GM19468 (cell line): ENCODE measurements around the gene PGLYRP3.
"Not testable (repeated sequence)": the region's sequence is repeated elsewhere in the genome, so short reads cannot be mapped to it uniquely, and the experiment has no call there.

Source experiments
- ATAC-seq: cut with Tn5 transposase; IDR thresholded peaks from one replicate; pipeline ENCODE4 v1.9.1; 2021; ENCODE audit warnings: mild to moderate bottlenecking, moderate library complexity, moderate number of reproducible peaks; ENCODE audit not compliant: unreplicated experiment; ENCODE audit errors: extremely low read depth

Gene PGLYRP3

GRCh38 chr1:153349363-153350320 is 36.9 kb upstream of the PGLYRP3 start:
- ATAC-seq, result no peak

GRCh38 chr1:153348511-153349362 is 36.0 kb upstream of the PGLYRP3 start, which contains the start of gene PGLYRP4:
Gene PGLYRP4, minus strand, starts transcription at chr1:153348841. Its CDS starts 909 bp downstream, at chr1:153347932.
- ATAC-seq, result no peak

DNA sequence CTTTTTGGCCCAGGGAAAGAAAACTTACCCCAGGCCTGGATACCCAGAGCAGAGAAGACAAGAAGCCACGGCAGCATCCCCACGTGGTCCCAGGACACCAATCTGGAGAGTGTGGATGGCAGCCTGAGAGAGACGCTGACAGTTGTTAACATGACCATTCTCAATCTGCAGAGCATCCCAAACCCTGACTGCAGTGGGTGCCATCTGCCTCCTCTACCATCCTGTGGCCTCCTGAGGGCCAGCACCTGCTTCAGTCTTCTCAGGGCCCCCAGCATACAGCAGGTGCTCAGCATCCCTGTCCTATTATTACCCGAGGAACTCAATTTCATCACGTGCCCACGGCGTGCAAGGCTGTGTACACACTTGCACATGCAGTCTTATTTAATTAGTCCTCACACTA is 35.1 kb upstream of the PGLYRP3 start:
- no peak for ATAC-seq

GRCh38 chr1:153347049-153347448 is 34.3 kb upstream of the PGLYRP3 start:
- ATAC-seq, result not testable (repeated sequence)

- ATAC-seq, result no peak
Observed at GRCh38 chr1:153346077-153346723, 33.4 kb upstream of the PGLYRP3 start.

DNA sequence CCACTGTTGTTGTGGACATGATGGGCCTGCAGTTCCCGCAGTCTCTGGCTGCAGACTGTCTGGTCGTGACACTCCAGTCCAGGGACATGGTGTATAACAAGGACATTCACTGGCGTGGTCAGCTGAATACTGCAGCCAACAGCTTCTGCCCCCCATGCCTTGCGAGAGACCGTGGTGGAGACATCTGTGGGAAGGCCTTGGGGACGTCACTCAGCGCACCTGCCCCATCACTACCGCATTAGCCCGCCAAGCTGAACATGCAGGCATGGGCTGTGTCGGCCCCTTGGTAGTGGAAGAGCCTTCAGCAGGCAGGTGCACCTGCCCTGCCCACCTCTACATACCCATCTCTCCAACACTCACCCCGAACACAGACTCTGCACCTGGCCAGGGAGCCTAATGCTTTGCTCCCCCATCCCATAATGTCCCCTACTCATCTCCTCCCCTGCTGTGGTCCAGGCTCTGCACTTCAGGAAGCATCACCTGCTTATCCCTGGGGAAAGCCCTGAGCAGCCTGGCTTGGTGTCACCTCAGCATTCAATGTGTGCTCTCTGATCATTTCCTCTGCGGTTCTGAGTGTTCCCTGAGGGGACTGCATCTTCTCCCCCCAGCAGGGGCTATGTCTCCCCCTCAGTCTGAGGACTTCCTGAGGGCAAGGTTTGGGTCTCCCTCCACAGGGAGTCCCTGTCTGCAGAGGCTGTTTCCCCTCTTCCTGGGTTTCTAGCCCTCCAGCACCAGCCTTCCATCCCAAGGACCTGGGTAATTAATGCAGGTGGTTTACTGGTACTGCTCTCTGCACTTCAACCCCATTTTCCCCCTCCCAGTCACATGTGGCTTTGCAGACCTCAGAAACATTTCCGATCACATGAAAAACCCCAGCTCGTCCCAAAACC is 32.7 kb upstream of the PGLYRP3 start:
- no peak for ATAC-seq

DNA sequence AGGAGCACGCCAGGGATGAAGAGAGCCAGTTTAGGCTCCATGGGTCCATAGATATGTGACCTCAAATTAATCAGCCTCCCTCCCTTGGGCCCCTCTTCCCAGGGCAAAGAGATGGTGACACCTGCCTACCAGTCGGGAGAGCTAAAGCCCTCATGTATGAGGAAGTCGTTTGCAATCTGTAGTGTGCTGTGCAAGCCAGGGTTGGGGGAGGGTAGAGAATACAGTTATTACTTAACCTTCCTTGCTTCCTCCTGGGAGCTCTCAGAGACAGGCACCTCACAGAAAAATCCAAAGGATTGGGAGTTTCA is 31.9 kb upstream of the PGLYRP3 start:
- no peak for ATAC-seq

DNA sequence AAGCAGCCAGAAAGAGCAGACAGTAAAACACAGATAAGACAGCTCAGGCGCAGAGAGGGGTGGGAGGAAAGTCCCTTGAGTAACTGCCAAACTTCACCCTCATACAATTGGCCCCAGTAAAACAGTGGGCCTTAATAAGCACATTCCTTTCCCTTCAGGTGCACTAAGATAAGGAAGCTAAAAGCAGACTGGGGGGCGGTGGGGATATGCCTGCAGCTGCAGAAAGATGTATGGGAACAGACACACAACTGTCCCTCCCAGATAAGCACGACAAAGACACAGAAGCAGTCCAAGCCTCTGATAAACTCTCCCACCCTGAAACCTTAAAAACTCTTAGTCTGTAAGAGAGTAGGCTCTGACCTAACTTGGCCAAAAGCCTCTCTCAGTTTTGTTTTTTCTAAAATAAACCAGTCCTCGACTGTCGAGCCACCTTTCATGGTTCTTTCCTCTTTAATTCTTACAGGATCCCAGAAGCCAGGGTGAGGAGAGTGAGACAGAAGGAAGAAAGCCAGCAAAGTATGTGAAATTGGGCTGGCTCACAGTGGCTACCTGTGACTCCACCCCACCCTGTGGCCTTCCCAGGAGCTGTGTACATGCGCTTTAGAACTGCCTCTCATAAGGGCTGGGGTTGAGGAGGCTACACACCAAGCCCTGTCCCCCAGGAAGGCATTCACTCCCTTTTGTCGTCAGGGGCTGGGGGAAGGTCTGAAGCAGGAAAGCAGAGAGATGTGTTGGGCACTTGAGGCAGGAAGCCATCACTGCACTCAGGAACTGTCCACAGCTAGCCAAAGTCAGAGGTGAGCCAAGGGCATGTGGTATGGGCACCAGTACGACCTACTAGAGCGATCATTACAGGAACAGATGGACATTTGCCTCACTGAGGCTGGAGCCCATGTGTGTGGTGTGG is 31.3 kb upstream of the PGLYRP3 start:
- ATAC-seq, result no peak

DNA sequence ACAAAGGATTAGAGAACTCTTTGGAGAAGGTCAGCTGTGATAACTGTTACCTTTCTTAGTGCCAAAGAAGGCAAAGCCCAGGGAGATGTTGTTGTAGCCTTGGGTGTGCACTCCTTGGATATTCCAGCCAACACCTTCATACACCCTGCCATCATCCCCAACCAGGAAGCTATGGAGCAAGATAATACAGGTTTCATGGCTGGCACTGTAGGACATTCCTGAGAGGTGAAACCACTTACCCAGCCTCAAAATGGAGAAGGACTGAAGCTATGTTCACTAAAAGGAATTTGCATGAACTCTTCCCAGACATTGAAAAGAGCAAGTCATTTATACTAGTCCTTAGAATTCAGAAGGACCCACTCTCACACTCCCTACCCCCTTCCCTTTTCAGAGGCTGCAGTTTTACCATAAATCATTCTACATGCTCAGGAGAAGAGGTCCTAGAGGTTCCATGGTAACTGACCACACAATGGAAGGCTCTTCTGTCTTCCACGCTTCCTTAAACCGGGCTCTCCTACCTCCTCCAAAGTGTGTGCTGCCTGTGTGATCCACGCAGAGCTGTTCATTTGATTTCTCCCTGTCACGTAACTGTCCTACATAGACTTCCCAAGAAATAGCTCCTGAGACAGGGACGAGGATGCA is 30.4 kb upstream of the PGLYRP3 start:
- ATAC-seq, result no peak

GRCh38 chr1:153342178-153342577 is 29.4 kb upstream of the PGLYRP3 start:
- no peak for ATAC-seq

- no peak for ATAC-seq
Observed at GRCh38 chr1:153341431-153341934, 28.7 kb upstream of the PGLYRP3 start.

GRCh38 chr1:153340356-153340755 is 27.6 kb upstream of the PGLYRP3 start:
- ATAC-seq, result no peak

- ATAC-seq, result no peak
Observed at GRCh38 chr1:153339802-153340201, 27.1 kb upstream of the PGLYRP3 start.

GRCh38 chr1:153337980-153338853 is 25.5 kb upstream of the PGLYRP3 start:
- no peak for ATAC-seq

- ATAC-seq, result no peak
Observed at GRCh38 chr1:153336650-153337049, 23.9 kb upstream of the PGLYRP3 start.

DNA sequence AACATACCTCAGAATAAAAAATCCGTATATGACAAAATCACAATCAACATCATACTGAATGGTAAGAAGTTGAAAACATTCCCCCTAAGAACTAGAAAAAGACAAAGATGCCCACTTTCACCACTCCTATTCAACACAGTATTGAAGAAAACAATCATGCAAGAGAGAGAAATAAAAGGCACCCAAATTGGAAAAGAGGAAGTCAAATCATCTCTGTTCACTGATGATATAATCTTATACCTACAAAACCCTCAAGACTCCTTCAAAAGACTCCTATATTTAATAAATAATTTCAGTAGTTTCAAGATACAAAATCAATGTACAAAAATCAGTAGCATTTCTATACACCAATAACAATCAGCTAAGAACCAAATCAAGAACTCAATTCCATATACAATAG is 21.1 kb upstream of the PGLYRP3 start:
- no peak for ATAC-seq

GRCh38 chr1:153324912-153325311 is 12.2 kb upstream of the PGLYRP3 start:
- ATAC-seq, result no peak
